ENCODE data around the gene KRTAP21-2.

KRTAP21-2 gene

GRCh38 chr21:30714456-30714855 lies 32.6 kb downstream of the KRTAP21-2 start:
- CTCF ChIA-PET = no interaction called here
- no peak for DNase-seq (ENCODE audit: extremely low spot score)
- POLR2A ChIA-PET = no interaction called here
- no peak for TF ChIP-seq CTBP1 (IDR thresholded peaks at IDR 0.05; ENCODE audit: borderline replicate concordance)
- no peak for TF ChIP-seq SUZ12 (IDR thresholded peaks at IDR 0.05)
- no peak for TF ChIP-seq TARDBP (IDR thresholded peaks at IDR 0.05)
- TF ChIP-seq FOXM1 (IDR thresholded peaks at IDR 0.05; ENCODE audit: borderline replicate concordance) = no peak
- TF ChIP-seq, protein P1, sequence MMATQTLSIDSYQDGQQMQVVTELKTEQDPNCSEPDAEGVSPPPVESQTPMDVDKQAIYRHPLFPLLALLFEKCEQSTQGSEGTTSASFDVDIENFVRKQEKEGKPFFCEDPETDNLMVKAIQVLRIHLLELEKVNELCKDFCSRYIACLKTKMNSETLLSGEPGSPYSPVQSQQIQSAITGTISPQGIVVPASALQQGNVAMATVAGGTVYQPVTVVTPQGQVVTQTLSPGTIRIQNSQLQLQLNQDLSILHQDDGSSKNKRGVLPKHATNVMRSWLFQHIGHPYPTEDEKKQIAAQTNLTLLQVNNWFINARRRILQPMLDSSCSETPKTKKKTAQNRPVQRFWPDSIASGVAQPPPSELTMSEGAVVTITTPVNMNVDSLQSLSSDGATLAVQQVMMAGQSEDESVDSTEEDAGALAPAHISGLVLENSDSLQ (IDR thresholded peaks at IDR 0.05) = no peak
- TF ChIP-seq ZNF384 (IDR thresholded peaks at IDR 0.05) = no peak
- TF ChIP-seq LEF1 (IDR thresholded peaks at IDR 0.05; ENCODE audit: borderline replicate concordance) = no peak
- no peak for TF ChIP-seq L3MBTL2 (conservative IDR thresholded peaks at IDR 0.05)
- TF ChIP-seq HDGF (IDR thresholded peaks at IDR 0.05; ENCODE audit: borderline replicate concordance) = no peak
- TF ChIP-seq FOXK2 (IDR thresholded peaks at IDR 0.05) = no peak
- no peak for TF ChIP-seq SP1 (IDR thresholded peaks at IDR 0.05)
- no peak for TF ChIP-seq NFRKB (IDR thresholded peaks at IDR 0.05)
- TF ChIP-seq ELF4 (IDR thresholded peaks at IDR 0.05) = no peak
- TF ChIP-seq FOXA1 (IDR thresholded peaks at IDR 0.05) = no peak
- no peak for TF ChIP-seq BHLHE40 (IDR thresholded peaks at IDR 0.05; ENCODE audit: borderline replicate concordance)
- TF ChIP-seq ARNT (IDR thresholded peaks at IDR 0.05) = no peak

DNA sequence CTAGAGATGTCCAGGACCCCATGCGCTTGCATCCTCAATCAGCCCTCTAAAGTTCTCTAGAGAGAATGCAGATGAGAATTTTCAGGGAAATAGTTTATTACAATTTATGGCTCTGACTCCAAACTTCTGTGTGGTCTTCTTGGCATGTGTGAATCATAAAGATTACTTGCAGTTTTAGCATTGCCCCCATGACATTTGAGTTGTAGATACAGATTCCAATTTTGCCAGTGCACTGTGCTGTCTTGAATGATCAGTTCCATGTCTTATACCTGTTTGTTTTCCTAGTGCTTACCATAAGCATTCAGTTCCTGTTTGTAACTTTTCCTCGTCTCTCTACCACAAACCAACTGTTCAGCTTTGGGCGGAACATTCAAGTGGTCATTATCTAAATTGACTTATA lies 33.3 kb downstream of the KRTAP21-2 start:
- DNase-seq (ENCODE audit: extremely low spot score) = no peak
- no peak for TF ChIP-seq HDGF (IDR thresholded peaks at IDR 0.05; ENCODE audit: borderline replicate concordance)
- TF ChIP-seq SP1 (IDR thresholded peaks at IDR 0.05) = no peak
- TF ChIP-seq SUZ12 (IDR thresholded peaks at IDR 0.05) = no peak
- TF ChIP-seq ARNT (IDR thresholded peaks at IDR 0.05) = no peak
- TF ChIP-seq NFRKB (IDR thresholded peaks at IDR 0.05) = no peak
- TF ChIP-seq, protein P1 (IDR thresholded peaks at IDR 0.05) = no peak
- no peak for TF ChIP-seq CTBP1 (IDR thresholded peaks at IDR 0.05; ENCODE audit: borderline replicate concordance)
- TF ChIP-seq BHLHE40 (IDR thresholded peaks at IDR 0.05; ENCODE audit: borderline replicate concordance) = no peak
- no peak for TF ChIP-seq FOXM1 (IDR thresholded peaks at IDR 0.05; ENCODE audit: borderline replicate concordance)
- no peak for TF ChIP-seq ELF4 (IDR thresholded peaks at IDR 0.05)
- no peak for TF ChIP-seq FOXA1 (IDR thresholded peaks at IDR 0.05)
- POLR2A ChIA-PET = no interaction called here
- CTCF ChIA-PET = no interaction called here

- POLR2A ChIA-PET = no interaction called here
- CTCF ChIA-PET = no interaction called here
- no peak for DNase-seq (ENCODE audit: extremely low spot score)
- TF ChIP-seq L3MBTL2 (conservative IDR thresholded peaks at IDR 0.05) (no peak), CTBP1 (IDR thresholded peaks at IDR 0.05; ENCODE audit: borderline replicate concordance) (no peak), FOXM1 (IDR thresholded peaks at IDR 0.05; ENCODE audit: borderline replicate concordance) (no peak), NFRKB (IDR thresholded peaks at IDR 0.05) (no peak), SUZ12 (IDR thresholded peaks at IDR 0.05) (no peak), TARDBP (IDR thresholded peaks at IDR 0.05) (no peak), BHLHE40 (IDR thresholded peaks at IDR 0.05; ENCODE audit: borderline replicate concordance) (no peak), FOXK2 (IDR thresholded peaks at IDR 0.05) (no peak), ELF4 (IDR thresholded peaks at IDR 0.05) (no peak), ARNT (IDR thresholded peaks at IDR 0.05) (no peak), ZNF384 (IDR thresholded peaks at IDR 0.05) (no peak)
- TF ChIP-seq, protein P1 (IDR thresholded peaks at IDR 0.05) = no peak
Observed at GRCh38 chr21:30710499-30710898, 36.6 kb downstream of the KRTAP21-2 start.

GRCh38 chr21:30707409-30707808 lies 39.6 kb downstream of the KRTAP21-2 start:
- no peak for DNase-seq (ENCODE audit: extremely low spot score)
- TF ChIP-seq, protein P1 (IDR thresholded peaks at IDR 0.05) = no peak
- TF ChIP-seq HDGF (IDR thresholded peaks at IDR 0.05; ENCODE audit: borderline replicate concordance) (no peak), ARNT (IDR thresholded peaks at IDR 0.05) (no peak), SP1 (IDR thresholded peaks at IDR 0.05) (no peak), SUZ12 (IDR thresholded peaks at IDR 0.05) (no peak)
- POLR2A ChIA-PET = no interaction called here
- CTCF ChIA-PET = no interaction called here
